ENCODE data around the gene NRG3.

Gene NRG3

GRCh38 chr10:82211346-82211745, 336.4 kb downstream of the NRG3 start:
- H3K4me3 ChIP-seq (ENCODE audit: low read depth, low read length), result no peak overlapping the region
- peak; percentile 10 for DNase-seq (ENCODE audit: low read depth)
- no peak for TF ChIP-seq CTCF (conservative IDR thresholded peaks at IDR 0.05; ENCODE audit: low read depth, low read length)

- DNase-seq (ENCODE audit: low read depth), result no peak
- H3K4me3 ChIP-seq (ENCODE audit: low read depth, low read length), result no peak overlapping the region
- no peak for TF ChIP-seq CTCF (conservative IDR thresholded peaks at IDR 0.05; ENCODE audit: low read depth, low read length)
These were observed 337.8 kb downstream of the NRG3 start for GRCh38 chr10:82212753-82213152.

- no peak for TF ChIP-seq CTCF (conservative IDR thresholded peaks at IDR 0.05; ENCODE audit: low read depth, low read length)
- no peak for DNase-seq (ENCODE audit: low read depth)
- H3K4me3 ChIP-seq (ENCODE audit: low read depth, low read length), result no peak overlapping the region
These were observed 338.8 kb downstream of the NRG3 start for GRCh38 chr10:82213784-82214183.

GRCh38 chr10:82221056-82221455, 346.1 kb downstream of the NRG3 start:
- TF ChIP-seq CTCF (conservative IDR thresholded peaks at IDR 0.05; ENCODE audit: low read depth, low read length), result no peak
- no peak for DNase-seq (ENCODE audit: low read depth)
- H3K4me3 ChIP-seq (ENCODE audit: low read depth, low read length), result no peak overlapping the region

- no peak for TF ChIP-seq CTCF (conservative IDR thresholded peaks at IDR 0.05; ENCODE audit: low read depth, low read length)
- DNase-seq (ENCODE audit: low read depth), result no peak
- no peak overlapping the region for H3K4me3 ChIP-seq (ENCODE audit: low read depth, low read length)
These were observed 346.7 kb downstream of the NRG3 start for GRCh38 chr10:82221601-82222149.

GRCh38 chr10:82228701-82229100, 353.7 kb downstream of the NRG3 start:
- H3K4me3 ChIP-seq (ENCODE audit: low read depth, low read length), result no peak overlapping the region
- DNase-seq (ENCODE audit: low read depth), result no peak
- TF ChIP-seq CTCF (conservative IDR thresholded peaks at IDR 0.05; ENCODE audit: low read depth, low read length), result no peak

GRCh38 chr10:82234173-82234572, 359.2 kb downstream of the NRG3 start:
- no peak for TF ChIP-seq CTCF (conservative IDR thresholded peaks at IDR 0.05; ENCODE audit: low read depth, low read length)
- DNase-seq (ENCODE audit: low read depth), result no peak
- no peak overlapping the region for H3K4me3 ChIP-seq (ENCODE audit: low read depth, low read length)

Measured in choroid plexus epithelial cell (primary cell).